Lung microvascular endothelial cell (primary cell): Measurements from ENCODE around the gene ABI2. TPM values are rescaled to one million over a fixed set of nuclear protein-coding genes. Genes with fewer than 3 reads are reported as not detected.
"Not testable (repeated sequence)": the region's sequence is repeated elsewhere in the genome, so short reads cannot be mapped to it uniquely, and the experiment has no call there.

Source experiments
- DNase-seq, 2 donors: peaks; one replicate each; pipeline versions ENCODE4 v3.0.0 to v3.0.0-alpha.2; 2010; ENCODE audit warnings: low read depth in 2 of 2
- total RNA-seq: library from RNA; depleted of rRNA; stranded (reverse); fragments of >200 nt; gene quantifications from 2 replicates; pipeline ENCODE4 v1.2.1, GENCODE V29; 2014

ABI2 gene
- total RNA-seq, 1 donor from 2014 or later, result 19.4 TPM

- DNase-seq, result peak; percentile 54 to 65
Observed at GRCh38 chr2:203354966-203355365, 26.8 kb downstream of the ABI2 start.

GRCh38 chr2:203359450-203359849 is 31.3 kb downstream of the ABI2 start:
- DNase-seq, result no peak

- DNase-seq, result no peak
Observed at GRCh38 chr2:203360833-203361430, 32.7 kb downstream of the ABI2 start.

GRCh38 chr2:203361495-203361894 is 33.3 kb downstream of the ABI2 start:
- no peak for DNase-seq

GRCh38 chr2:203361922-203362321 is 33.7 kb downstream of the ABI2 start:
- peak; percentile 45 to 65 for DNase-seq

- no peak for DNase-seq
Observed at GRCh38 chr2:203366639-203367466, 38.7 kb downstream of the ABI2 start.

GRCh38 chr2:203372706-203373105 is 44.5 kb downstream of the ABI2 start:
- not testable (repeated sequence) for DNase-seq

GRCh38 chr2:203376173-203376572 is 48.0 kb downstream of the ABI2 start:
- no peak for DNase-seq

GRCh38 chr2:203379156-203379555 is 51.0 kb downstream of the ABI2 start:
- no peak for DNase-seq

- DNase-seq, result no peak
Observed at GRCh38 chr2:203383038-203383437, 54.8 kb downstream of the ABI2 start.

- not testable (repeated sequence) for DNase-seq
Observed at GRCh38 chr2:203388153-203388552, 60.0 kb downstream of the ABI2 start.

GRCh38 chr2:203394519-203395227 is 66.5 kb downstream of the ABI2 start:
- no peak for DNase-seq

GRCh38 chr2:203395858-203396257 is 67.7 kb downstream of the ABI2 start:
- no peak for DNase-seq

- DNase-seq, result no peak
Observed at GRCh38 chr2:203396667-203397066, 68.5 kb downstream of the ABI2 start.

- no peak for DNase-seq
Observed at GRCh38 chr2:203399031-203399430, 70.8 kb downstream of the ABI2 start.

GRCh38 chr2:203400805-203401585 is 72.8 kb downstream of the ABI2 start:
- peak; percentile 20 to 41 for DNase-seq

GRCh38 chr2:203404996-203405395 is 76.8 kb downstream of the ABI2 start:
- no peak for DNase-seq

- DNase-seq, result no peak
Observed at GRCh38 chr2:203407496-203407895, 79.3 kb downstream of the ABI2 start.

GRCh38 chr2:203412546-203413331 is 84.5 kb downstream of the ABI2 start:
- DNase-seq, result no peak

- DNase-seq, result peak; percentile 52 to 61
Observed at GRCh38 chr2:203413796-203414195, 85.6 kb downstream of the ABI2 start.

- DNase-seq, result no peak
Observed at GRCh38 chr2:203418271-203418670, 90.1 kb downstream of the ABI2 start.
